Peyer's patch (tissue), 4 donors: ENCODE measurements around the gene RIIAD1. TPM values are rescaled to one million over a fixed set of nuclear protein-coding genes. Genes with fewer than 3 reads are reported as not detected.

ENCODE experiments used
- DNase-seq, 3 donors: peaks; one replicate each; pipeline ENCODE4 v3.0.0-alpha.2; 2017 to 2019
- H3K27ac ChIP-seq, 4 donors: fragments of 200-600 bp; sonication (generic); one replicate each; pipeline ENCODE4 v1.5.1; 2016 to 2019
- H3K27me3 ChIP-seq, 2 donors: fragments of 200-600 bp; sonication (generic); one replicate each; pipeline ENCODE4 v1.5.1; 2019
- H3K36me3 ChIP-seq, 3 donors: fragments of 200-600 bp; sonication (generic); one replicate each; pipeline ENCODE4 v1.5.1; 2016 to 2019
- H3K4me1 ChIP-seq, 4 donors: fragments of 200-600 bp; sonication (generic); one replicate each; pipeline ENCODE4 v1.5.1; 2016 to 2019
- H3K4me3 ChIP-seq, 4 donors: fragments of 200-600 bp; sonication (generic); 1 replicate in 3 of 4; 2 replicates in 1 of 4; pipeline ENCODE4 v1.5.1; 2016 to 2019; ENCODE audit warnings: mild to moderate bottlenecking in 1 of 4
- H3K9me3 ChIP-seq, 4 donors: fragments of 200-600 bp; sonication (generic); one replicate each; pipeline ENCODE4 v1.5.1; 2016 to 2019; ENCODE audit warnings: mild to moderate bottlenecking in 1 of 4
- CTCF ChIP-seq, 6 experiments: fragments of 450-650 bp in 4 of 6; fragments of 200-600 bp in 2 of 6; sonication (generic) in 1 of 6; IDR thresholded peaks; one replicate each; pipeline ENCODE4 v1.5.1; 2017 to 2019; ENCODE audit warnings: antibody characterized with exemption in 6 of 6, mild to moderate bottlenecking in 3 of 6, moderate library complexity in 1 of 6
- POLR2A ChIP-seq, 2 donors: fragments of 450-650 bp; IDR thresholded peaks; one replicate each; pipeline ENCODE4 v1.5.1; 2017; ENCODE audit warnings: antibody characterized with exemption in 2 of 2, mild to moderate bottlenecking in 2 of 2, moderate library complexity in 2 of 2
- total RNA-seq, 4 donors: library from RNA; depleted of rRNA; stranded (reverse); fragments of >200 nt; gene quantifications; one replicate each; pipeline ENCODE4 v1.1.0, GENCODE V29; 2016

The RIIAD1 gene
- total RNA-seq, 4 donors from 2014 or later: not detected

- TF ChIP-seq CTCF (IDR thresholded peaks at IDR 0.05): no peak
- TF ChIP-seq POLR2A (IDR thresholded peaks at IDR 0.05): no peak
- Histone ChIP-seq H3K4me3 (no peak overlapping the region), H3K9me3 (no peaks in the 10 kb centered on the region), H3K36me3 (no peaks in the 10 kb centered on the region), H3K27ac (no peak overlapping the region), H3K4me1 (peaks cover 0 to 35% (median 0%) of the 10 kb centered on the region in 4 donors), H3K27me3 (peaks cover 0 to 8% of the 10 kb centered on the region in 2 donors)
- no peak for DNase-seq
These were observed 5.5 kb upstream of the RIIAD1 start for GRCh38 chr1:151715726-151716404.

- Histone ChIP-seq H3K27ac (no peak overlapping the region), H3K9me3 (no peaks in the 10 kb centered on the region), H3K4me1 (peaks cover 0 to 36% (median under 1%) of the 10 kb centered on the region in 4 donors), H3K27me3 (peaks cover 0 to 8% of the 10 kb centered on the region in 2 donors), H3K4me3 (no peak overlapping the region), H3K36me3 (no peaks in the 10 kb centered on the region)
- DNase-seq: no peak
- no peak for TF ChIP-seq CTCF (IDR thresholded peaks at IDR 0.05)
- TF ChIP-seq POLR2A (IDR thresholded peaks at IDR 0.05): no peak
These were observed 4.9 kb upstream of the RIIAD1 start for GRCh38 chr1:151716405-151716762.

- H3K4me1 ChIP-seq: peaks cover 0 to 41% (median 5%) of the 10 kb centered on the region in 4 donors
- DNase-seq: no peak
- no peak within 1 kb of the TSS for H3K4me3 ChIP-seq
- H3K27ac ChIP-seq: no peak within 1 kb of the TSS
- TF ChIP-seq CTCF (IDR thresholded peaks at IDR 0.05) (no peak), POLR2A (IDR thresholded peaks at IDR 0.05) (no peak)
- H3K27me3 ChIP-seq: peaks cover 0 to 8% of the 10 kb centered on the region in 2 donors
- H3K9me3 ChIP-seq: no peaks in the 10 kb centered on the region
- H3K36me3 ChIP-seq: no peaks in the 10 kb centered on the region
These were observed 4.3 kb upstream of the RIIAD1 start, which contains the start of gene CELF3 for GRCh38 chr1:151716771-151717631. CELF3 (minus strand) TSS chr1:151716803; CDS start chr1:151716020, 783 bp downstream.

GRCh38 chr1:151718011-151718431, 3.3 kb upstream of the RIIAD1 start:
- Histone ChIP-seq H3K27me3 (peaks cover 0 to 8% of the 10 kb centered on the region in 2 donors), H3K4me1 (peaks cover 0 to 34% (median 5%) of the 10 kb centered on the region in 4 donors), H3K9me3 (no peaks in the 10 kb centered on the region), H3K36me3 (no peaks in the 10 kb centered on the region), H3K27ac (no peak overlapping the region), H3K4me3 (no peak overlapping the region)
- TF ChIP-seq CTCF (IDR thresholded peaks at IDR 0.05) (no peak), POLR2A (IDR thresholded peaks at IDR 0.05) (no peak)
- no peak for DNase-seq

- Histone ChIP-seq H3K4me1 (peaks cover 0 to 29% (median 5%) of the 10 kb centered on the region in 4 donors), H3K27me3 (peaks cover 0 to 8% of the 10 kb centered on the region in 2 donors), H3K4me3 (no peak overlapping the region), H3K36me3 (no peaks in the 10 kb centered on the region), H3K9me3 (no peaks in the 10 kb centered on the region), H3K27ac (no peak overlapping the region)
- no peak for DNase-seq
- TF ChIP-seq POLR2A (IDR thresholded peaks at IDR 0.05) (no peak), CTCF (IDR thresholded peaks at IDR 0.05) (no peak)
These were observed 2.7 kb upstream of the RIIAD1 start for GRCh38 chr1:151718666-151719065.
